ENCODE measurements around the gene NUP188.

- TF ChIP-seq CTCF (IDR thresholded peaks at IDR 0.05; ENCODE audit: low read depth, low read length, missing input control) (peak; percentile 15), RAD21 (IDR thresholded peaks at IDR 0.05) (no peak), TAF1 (conservative IDR thresholded peaks at IDR 0.05) (no peak), HNF4A (conservative IDR thresholded peaks at IDR 0.05) (no peak), SP1 (IDR thresholded peaks at IDR 0.05) (no peak), MAX (IDR thresholded peaks at IDR 0.05) (no peak), YY1 (IDR thresholded peaks at IDR 0.05) (no peak), GABPA (IDR thresholded peaks at IDR 0.05 in 1 of 2, conservative IDR thresholded peaks at IDR 0.05 in 1 of 2) (no peak)
- TF ChIP-seq, protein P1, sequence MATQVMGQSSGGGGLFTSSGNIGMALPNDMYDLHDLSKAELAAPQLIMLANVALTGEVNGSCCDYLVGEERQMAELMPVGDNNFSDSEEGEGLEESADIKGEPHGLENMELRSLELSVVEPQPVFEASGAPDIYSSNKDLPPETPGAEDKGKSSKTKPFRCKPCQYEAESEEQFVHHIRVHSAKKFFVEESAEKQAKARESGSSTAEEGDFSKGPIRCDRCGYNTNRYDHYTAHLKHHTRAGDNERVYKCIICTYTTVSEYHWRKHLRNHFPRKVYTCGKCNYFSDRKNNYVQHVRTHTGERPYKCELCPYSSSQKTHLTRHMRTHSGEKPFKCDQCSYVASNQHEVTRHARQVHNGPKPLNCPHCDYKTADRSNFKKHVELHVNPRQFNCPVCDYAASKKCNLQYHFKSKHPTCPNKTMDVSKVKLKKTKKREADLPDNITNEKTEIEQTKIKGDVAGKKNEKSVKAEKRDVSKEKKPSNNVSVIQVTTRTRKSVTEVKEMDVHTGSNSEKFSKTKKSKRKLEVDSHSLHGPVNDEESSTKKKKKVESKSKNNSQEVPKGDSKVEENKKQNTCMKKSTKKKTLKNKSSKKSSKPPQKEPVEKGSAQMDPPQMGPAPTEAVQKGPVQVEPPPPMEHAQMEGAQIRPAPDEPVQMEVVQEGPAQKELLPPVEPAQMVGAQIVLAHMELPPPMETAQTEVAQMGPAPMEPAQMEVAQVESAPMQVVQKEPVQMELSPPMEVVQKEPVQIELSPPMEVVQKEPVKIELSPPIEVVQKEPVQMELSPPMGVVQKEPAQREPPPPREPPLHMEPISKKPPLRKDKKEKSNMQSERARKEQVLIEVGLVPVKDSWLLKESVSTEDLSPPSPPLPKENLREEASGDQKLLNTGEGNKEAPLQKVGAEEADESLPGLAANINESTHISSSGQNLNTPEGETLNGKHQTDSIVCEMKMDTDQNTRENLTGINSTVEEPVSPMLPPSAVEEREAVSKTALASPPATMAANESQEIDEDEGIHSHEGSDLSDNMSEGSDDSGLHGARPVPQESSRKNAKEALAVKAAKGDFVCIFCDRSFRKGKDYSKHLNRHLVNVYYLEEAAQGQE (IDR thresholded peaks at IDR 0.05): no peak
- TF ChIP-seq, protein P2, sequence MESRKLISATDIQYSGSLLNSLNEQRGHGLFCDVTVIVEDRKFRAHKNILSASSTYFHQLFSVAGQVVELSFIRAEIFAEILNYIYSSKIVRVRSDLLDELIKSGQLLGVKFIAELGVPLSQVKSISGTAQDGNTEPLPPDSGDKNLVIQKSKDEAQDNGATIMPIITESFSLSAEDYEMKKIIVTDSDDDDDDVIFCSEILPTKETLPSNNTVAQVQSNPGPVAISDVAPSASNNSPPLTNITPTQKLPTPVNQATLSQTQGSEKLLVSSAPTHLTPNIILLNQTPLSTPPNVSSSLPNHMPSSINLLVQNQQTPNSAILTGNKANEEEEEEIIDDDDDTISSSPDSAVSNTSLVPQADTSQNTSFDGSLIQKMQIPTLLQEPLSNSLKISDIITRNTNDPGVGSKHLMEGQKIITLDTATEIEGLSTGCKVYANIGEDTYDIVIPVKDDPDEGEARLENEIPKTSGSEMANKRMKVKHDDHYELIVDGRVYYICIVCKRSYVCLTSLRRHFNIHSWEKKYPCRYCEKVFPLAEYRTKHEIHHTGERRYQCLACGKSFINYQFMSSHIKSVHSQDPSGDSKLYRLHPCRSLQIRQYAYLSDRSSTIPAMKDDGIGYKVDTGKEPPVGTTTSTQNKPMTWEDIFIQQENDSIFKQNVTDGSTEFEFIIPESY (IDR thresholded peaks at IDR 0.05): no peak
Measured at GRCh38 chr9:128992995-128993394, 45.5 kb downstream of the NUP188 start.

All from liver (tissue), 3 donors.